Activated CD8-positive, alpha-beta memory T cell treated with anti-CD3 and anti-CD28 coated beads for 36 hours (primary cell): ENCODE measurements around the gene C19orf44. TPM values are rescaled to one million over a fixed set of nuclear protein-coding genes. Genes with fewer than 3 reads are reported as not detected.

ENCODE experiments used
- CTCF ChIA-PET: fragments of 350-600 bp; sonication (Branson Sonifier 250); formaldehyde crosslinking; loops from one replicate; lab custom pipeline; 2021; ENCODE audit warnings: antibody characterized with exemption; lab: Charles Lee
- POLR2A ChIA-PET: fragments of 350-600 bp; sonication (Branson Sonifier 250); formaldehyde crosslinking; loops from one replicate; lab custom pipeline; 2021; ENCODE audit warnings: antibody characterized with exemption; lab: Charles Lee
- total RNA-seq, 2 experiments: library from RNA; stranded (reverse); gene quantifications; one replicate each; pipeline ENCODE4 v1.2.3, GENCODE V29; 2021

C19orf44 gene
- total RNA-seq, 2 experiments from 2014 or later, result 5.1 to 5.5 TPM

- ChIA-PET CTCF (interaction anchor here (0.7 kb wide), 2 partner anchors 66 to 158 kb away, joined by 3 read pairs; no protein-coding TSS in a partner anchor), POLR2A (no interaction called here)
Observed at GRCh38 chr19:16554776-16555175, 58.6 kb downstream of the C19orf44 start.

- ChIA-PET CTCF (no interaction called here), POLR2A (no interaction called here)
Observed at GRCh38 chr19:16559780-16560276, 63.6 kb downstream of the C19orf44 start.

GRCh38 chr19:16561382-16561781, 65.2 kb downstream of the C19orf44 start:
- CTCF ChIA-PET, result interaction anchor here (0.6 to 0.7 kb wide), 2 partner anchors 13 to 14 kb away, joined by 3 read pairs; no protein-coding TSS in a partner anchor
- POLR2A ChIA-PET, result no interaction called here

- CTCF ChIA-PET, result no interaction called here
- POLR2A ChIA-PET, result no interaction called here
Observed at GRCh38 chr19:16562608-16563025, 66.4 kb downstream of the C19orf44 start.

DNA sequence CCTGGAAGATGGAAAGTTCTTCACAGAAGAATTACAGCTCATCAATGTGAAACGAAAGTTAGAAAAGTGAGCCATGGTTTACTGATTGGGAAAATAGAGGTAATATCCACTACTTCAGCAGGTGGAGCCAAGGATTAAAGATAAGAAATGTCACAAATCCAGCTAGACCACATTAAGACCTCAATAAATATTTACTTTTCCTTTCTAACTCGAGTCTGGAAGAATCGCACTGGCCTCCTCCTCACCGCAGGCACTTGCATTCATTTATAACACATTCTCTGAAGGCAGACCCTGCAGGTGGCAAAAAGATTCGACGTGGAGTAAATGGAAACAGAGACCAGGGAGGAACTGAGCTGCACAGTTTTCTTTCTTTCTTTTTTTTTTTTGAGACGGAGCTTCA, 68.6 kb downstream of the C19orf44 start:
- POLR2A ChIA-PET, result no interaction called here
- CTCF ChIA-PET, result interaction anchor here (0.6 kb wide), 1 partner anchor 19 kb away, joined by 3 read pairs; no protein-coding TSS in a partner anchor

- ChIA-PET CTCF (no interaction called here), POLR2A (no interaction called here)
Observed at GRCh38 chr19:16566161-16566560, 70.0 kb downstream of the C19orf44 start.

- CTCF ChIA-PET, result interaction anchor here (1.1 kb wide), 1 partner anchor 21 kb away, joined by 3 read pairs; no protein-coding TSS in a partner anchor
Observed at GRCh38 chr19:16566702-16567101, 70.5 kb downstream of the C19orf44 start.

GRCh38 chr19:16569609-16570320, 73.6 kb downstream of the C19orf44 start:
- CTCF ChIA-PET, result interaction anchor here (1.1 kb wide), 1 partner anchor 49 kb away, joined by 4 read pairs; no protein-coding TSS in a partner anchor
- POLR2A ChIA-PET, result no interaction called here

More at GRCh38 chr19:16566702-16567101, 70.5 kb downstream of the C19orf44 start:
- POLR2A ChIA-PET, result no interaction called here

Other genes with a start within 250 kb of the C19orf44 start
- gene KLF2, start 171.6 kb upstream of the C19orf44 start, total RNA-seq, result under 1 TPM; 0.46 to 0.84 TPM
- 10 to 100 TPM; 28.2 to 32.4 TPM for gene EPS15L1, start 24.4 kb upstream of the C19orf44 start, total RNA-seq
- gene CALR3, start 227 bp upstream of the C19orf44 start, total RNA-seq, result under 1 TPM in 1 of 2 experiments, not detected in 1; 0.21 TPM
- gene CHERP, start 46.0 kb downstream of the C19orf44 start, total RNA-seq, result 10 to 100 TPM; 73.5 to 75.5 TPM
- 10 to 100 TPM; 54.3 to 56.1 TPM for gene SLC35E1, start 76.0 kb downstream of the C19orf44 start, total RNA-seq
- gene MED26, start 131.8 kb downstream of the C19orf44 start, total RNA-seq, result 10 to 100 TPM; 15.3 to 16.6 TPM
- gene SMIM7, start 163.8 kb downstream of the C19orf44 start, total RNA-seq, result 10 to 100 TPM; 56.1 to 56.3 TPM
- under 1 TPM; 0.61 to 0.92 TPM for gene TMEM38A, start 164.7 kb downstream of the C19orf44 start, total RNA-seq
- gene NWD1, start 223.5 kb downstream of the C19orf44 start, total RNA-seq, result not detected